GM12878 (cell line): Measurements from ENCODE around the gene THUMPD2. TPM values are rescaled to one million over a fixed set of nuclear protein-coding genes. Genes with fewer than 3 reads are reported as not detected.

Experiments used
- ATAC-seq: fragments of 200-7000 bp; cut with Tn5 transposase; 3 replicates; pipeline ENCODE4 v1.9.1; 2020; ENCODE audit warnings: mild to moderate bottlenecking, moderate library complexity
- BruUV-seq: library from RNA; stranded (reverse); fragments of 400-500 nt; replicated peaks from 2 replicates; lab custom pipeline; 2021; lab: Mats Ljungman, UMichigan
- CTCF ChIA-PET: fragments of 300-600 bp; sonication (Branson Sonifier 250); formaldehyde crosslinking; extraction: SDS; loops from one replicate; lab custom pipeline; 2021; ENCODE audit warnings: inconsistent platforms; lab: Yijun Ruan, JAX
- POLR2A ChIA-PET: fragments of 350-600 bp; formaldehyde crosslinking; extraction: SDS; loops from one replicate; lab custom pipeline; 2021; ENCODE audit warnings: inconsistent platforms; lab: Charles Lee
- RAD21 ChIA-PET: fragments of 300-600 bp; sonication (Branson Sonifier 250); formaldehyde crosslinking; loops from one replicate; lab custom pipeline; 2023; ENCODE audit warnings: antibody characterized with exemption; ENCODE audit not compliant: unreplicated experiment; lab: Charles Lee
- SMC1A ChIA-PET: fragments of 300-600 bp; sonication (Branson Sonifier 250); formaldehyde crosslinking; loops from one replicate; lab custom pipeline; 2023; ENCODE audit not compliant: unreplicated experiment, uncharacterized antibody; lab: Charles Lee
- DNase-seq: peaks from one replicate; pipeline ENCODE4 v3.0.0-alpha.2; 2011; ENCODE audit warnings: low read depth, low spot score
- FAIRE-seq: peaks from 3 replicates; lab custom pipeline; 2011; peaks lifted over from hg19 to GRCh38; lab: Jason Lieb, UNC
- H2AFZ ChIP-seq: 2 replicates; pipeline ENCODE4 v1.6.0; 2011; ENCODE audit warnings: low read depth, low read length, control low read depth; ENCODE audit not compliant: control insufficient read depth
- H3K27ac ChIP-seq: 2 replicates; pipeline ENCODE4 v1.5.1; 2011; ENCODE audit warnings: control low read depth; ENCODE audit not compliant: control insufficient read depth, insufficient read depth
- H3K27me3 ChIP-seq, 2 experiments: replicated peaks in 1 of 2; 2 replicates each; pipeline versions ENCODE4 v1.6.0 to v1.6.1; 2011; ENCODE audit warnings: low read length in 1 of 2; ENCODE audit not compliant: control insufficient read depth in 2 of 2, insufficient read depth in 2 of 2
- H3K36me3 ChIP-seq, 2 experiments: 2 replicates each; pipeline ENCODE4 v1.5.1; 2011; ENCODE audit warnings: low read length in 1 of 2; ENCODE audit not compliant: control insufficient read depth in 2 of 2, insufficient read depth in 2 of 2
- H3K4me1 ChIP-seq: 2 replicates; pipeline ENCODE4 v1.6.1; 2011; ENCODE audit warnings: mild to moderate bottlenecking, low read length, moderate library complexity, mixed read lengths; ENCODE audit not compliant: control insufficient read depth, insufficient read depth
- H3K4me2 ChIP-seq: 2 replicates; pipeline ENCODE4 v1.6.0; 2011; ENCODE audit warnings: control low read depth; ENCODE audit not compliant: control insufficient read depth, insufficient read depth
- H3K4me3 ChIP-seq: fragments of 200-600 bp; sonication (generic); 2 replicates; pipeline ENCODE4 v1.5.1; 2016
- H3K79me2 ChIP-seq: 2 replicates; pipeline ENCODE4 v1.6.0; 2011; ENCODE audit warnings: low read length; ENCODE audit not compliant: control insufficient read depth, insufficient read depth
- H3K9ac ChIP-seq: 2 replicates; pipeline ENCODE4 v1.8.0; 2011; ENCODE audit warnings: low read length, control low read depth, mixed read lengths; ENCODE audit not compliant: control insufficient read depth, insufficient read depth
- H3K9me3 ChIP-seq: replicated peaks from 3 replicates; pipeline ENCODE4 v1.5.1; 2011; ENCODE audit warnings: mild to moderate bottlenecking, low read length; ENCODE audit not compliant: control insufficient read depth, insufficient read depth
- H4K20me1 ChIP-seq: 2 replicates; pipeline ENCODE4 v1.6.0; 2011; ENCODE audit not compliant: control insufficient read depth, insufficient read depth
- EGR1 ChIP-seq, 2 experiments: IDR thresholded peaks; 1 replicate in 1 of 2; 2 replicates in 1 of 2; pipeline ENCODE4 v1.6.1; 2011 to 2012; ENCODE audit warnings: low read depth in 2 of 2, low read length in 2 of 2, borderline replicate concordance in 1 of 2, mild to moderate bottlenecking in 1 of 2, moderate library complexity in 1 of 2
- NFYA ChIP-seq: IDR thresholded peaks from 2 replicates; pipeline ENCODE4 v1.6.1; 2011; ENCODE audit warnings: low read depth, mild to moderate bottlenecking, low read length, improper control_type of control experiment, borderline replicate concordance
- PBX3 ChIP-seq: IDR thresholded peaks from 2 replicates; pipeline ENCODE4 v1.6.1; 2011; ENCODE audit warnings: mild to moderate bottlenecking, low read depth, low read length, moderate library complexity; ENCODE audit not compliant: insufficient replicate concordance
- RBBP5 ChIP-seq: fragments of 200-600 bp; sonication (generic); conservative IDR thresholded peaks from 2 replicates; pipeline ENCODE4 v1.6.1; 2016
- SRF ChIP-seq, 2 experiments: IDR thresholded peaks; 2 replicates each; pipeline ENCODE4 v1.6.1; 2011; ENCODE audit warnings: low read depth in 2 of 2, low read length in 2 of 2, mild to moderate bottlenecking in 1 of 2, moderate library complexity in 1 of 2
- TCF12 ChIP-seq: IDR thresholded peaks from 2 replicates; pipeline ENCODE4 v1.6.1; 2011; ENCODE audit warnings: low read depth, mild to moderate bottlenecking, low read length
- ZBTB4 ChIP-seq: fragments of 450-650 bp; formaldehyde crosslinking; IDR thresholded peaks from 2 replicates; pipeline ENCODE4 v1.4.0; 2022; ENCODE audit warnings: mild to moderate bottlenecking, moderate library complexity
- WGBS: methylation state at CpG from one replicate; pipeline ENCODE4 v1.1.6; 2016; ENCODE audit warnings: low lambda C conversion rate; ENCODE audit not compliant: insufficient replicate concordance, insufficient coverage; ENCODE audit errors: missing lambda C conversion rate; 5-methylcytosine and 5-hydroxymethylcytosine counted together
- in situ Hi-C: fragments of 300-500 bp; cut with MboI; formaldehyde crosslinking; loops from 9 replicates; pipeline ENCODE4 v1.14.3; 2018; ENCODE audit warnings: mixed read lengths
- intact Hi-C: fragments of 100-400 bp; cut with micrococcal nuclease; formaldehyde crosslinking; loops from one replicate; pipeline ENCODE4 v1.14.2; 2022; ENCODE audit not compliant: unreplicated experiment
- polyA plus RNA-seq, 11 experiments: library from polyadenylated mRNA; depleted of rRNA in 4 of 11; unstranded in 6 of 11; stranded (reverse) in 5 of 11; fragments of >200 nt; fragmentation: Nextera tagmentation in 4 of 11; fragmentation: Illumina TruSeq in 1 of 11; extraction: Ambion mirVana in 4 of 11; extraction: Trizol in 1 of 11; gene quantifications; 1 replicate in 1 of 11; 2 replicates in 10 of 11; pipeline versions ENCODE4 v1.2.1 to v1.2.3, GENCODE V29; 2011 to 2016; ENCODE audit warnings: inconsistent platforms in 2 of 11, missing spikeins in 2 of 11, low read depth in 1 of 11
- total RNA-seq, 4 experiments: library from RNA; depleted of rRNA in 3 of 4; stranded (reverse); fragments of >200 nt in 3 of 4; fragmentation: Illumina TruSeq in 1 of 4; extraction: Trizol in 1 of 4; gene quantifications; 2 replicates each; pipeline versions ENCODE4 v1.2.1 to v1.2.3, GENCODE V29; 2013 to 2021

Gene THUMPD2
- total and polyA plus RNA-seq, 10 of the 15 experiments (the other 5 are each of a cell fraction or from before 2014, with no cell fraction given) = 6.7 to 19.7 (median 13.8) TPM

- no peaks in the 10 kb centered on the region for H3K79me2 ChIP-seq
- DNase-seq (no peak), FAIRE-seq (no peak), ATAC-seq (no peak)
- no peaks in the 10 kb centered on the region for H3K36me3 ChIP-seq
- no peaks in the 10 kb centered on the region for H3K27me3 ChIP-seq
- no peak overlapping the region for H2AFZ ChIP-seq
- in situ Hi-C loops (no loop called here), intact Hi-C loops (no loop called here)
- no peak overlapping the region for H3K4me2 ChIP-seq
- no peak for TF ChIP-seq ZBTB4 (CRISPR knock-in tag)
- no peak for TF ChIP-seq EGR1 (IDR thresholded peaks at IDR 0.05; ENCODE audit: borderline replicate concordance in 1 of 2, low read depth in 2 of 2, low read length in 2 of 2)
- no peak for TF ChIP-seq SRF (IDR thresholded peaks at IDR 0.05; ENCODE audit: low read depth in 2 of 2, low read length in 2 of 2)
- no peak for TF ChIP-seq NFYA
- no peak for TF ChIP-seq TCF12
- TF ChIP-seq RBBP5 = no peak
- no peak for TF ChIP-seq PBX3
- no TSS peak for BruUV-seq
- H3K27ac ChIP-seq = no peak overlapping the region
- WGBS = 33% methylated on average over 3 of the region's 3 CpGs
- no peak overlapping the region for H3K4me3 ChIP-seq
- no peaks in the 10 kb centered on the region for H4K20me1 ChIP-seq
- CTCF ChIA-PET = interaction anchor here (1.2 kb wide), 1 partner anchor 25 kb away, joined by 3 read pairs; no protein-coding TSS in a partner anchor
- H3K9ac ChIP-seq = no peak overlapping the region
- POLR2A ChIA-PET = no interaction called here
- SMC1A ChIA-PET = interaction anchor here (0.8 kb wide), 1 partner anchor 428 kb away, joined by 3 read pairs; no protein-coding TSS in a partner anchor
- peaks cover 3% of the 10 kb centered on the region for H3K9me3 ChIP-seq
- RAD21 ChIA-PET = no interaction called here
- H3K4me1 ChIP-seq = no peaks in the 10 kb centered on the region
Measured at GRCh38 chr2:39704540-39704939, 74.5 kb downstream of the THUMPD2 start.
